ENCODE results near the gene ATAT1.

GRCh38 chr6:30589754-30590358, 36.8 kb upstream of the ATAT1 start:
- no peak for TF ChIP-seq CTCF (conservative IDR thresholded peaks at IDR 0.05; ENCODE audit: low read depth, low read length)
- TF ChIP-seq EZH2phosphoT487 (IDR thresholded peaks at IDR 0.05; ENCODE audit: borderline replicate concordance, low read length): no peak
